Cardiac fibroblast (primary cell): ENCODE data around the gene EHD4.

Source experiments
- DNase-seq, 2 donors: peaks; one replicate each; pipeline versions ENCODE4 v3.0.0 to v3.0.0-alpha.2; 2010; ENCODE audit warnings: low read depth in 2 of 2
- H3K4me3 ChIP-seq, 2 donors: replicated peaks in 1 of 2; 1 replicate in 1 of 2; 2 replicates in 1 of 2; pipeline ENCODE4 v1.5.1; 2011; ENCODE audit warnings: low read depth in 2 of 2, low read length in 2 of 2, mild to moderate bottlenecking in 2 of 2, moderate library complexity in 1 of 2
- TF ChIP-seq, protein P1 (sequence below): IDR thresholded peaks from one replicate; pipeline ENCODE4 v1.5.1; 2011; ENCODE audit warnings: low read depth, mild to moderate bottlenecking, low read length, inconsistent platforms

Gene EHD4

DNA sequence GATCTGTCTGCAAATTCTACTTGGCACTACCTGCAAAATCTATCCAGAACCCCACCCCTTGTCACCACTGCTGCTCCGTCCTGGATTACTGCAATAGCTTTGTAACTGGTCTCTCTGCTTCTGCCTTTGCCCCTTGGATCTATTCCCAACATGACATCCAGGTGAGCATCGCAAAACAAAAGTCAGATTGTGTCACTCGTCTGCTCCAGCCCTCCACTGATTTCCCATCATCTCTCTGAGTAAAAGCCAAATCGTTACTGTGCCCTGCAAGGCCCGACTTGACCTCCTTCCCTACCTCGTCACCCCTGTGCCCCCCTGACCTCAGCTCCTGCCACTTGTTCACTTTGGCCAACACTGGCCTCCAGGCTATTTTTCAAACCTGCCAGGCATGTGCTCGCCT lies 87.9 kb downstream of the EHD4 start:
- TF ChIP-seq, protein P1, sequence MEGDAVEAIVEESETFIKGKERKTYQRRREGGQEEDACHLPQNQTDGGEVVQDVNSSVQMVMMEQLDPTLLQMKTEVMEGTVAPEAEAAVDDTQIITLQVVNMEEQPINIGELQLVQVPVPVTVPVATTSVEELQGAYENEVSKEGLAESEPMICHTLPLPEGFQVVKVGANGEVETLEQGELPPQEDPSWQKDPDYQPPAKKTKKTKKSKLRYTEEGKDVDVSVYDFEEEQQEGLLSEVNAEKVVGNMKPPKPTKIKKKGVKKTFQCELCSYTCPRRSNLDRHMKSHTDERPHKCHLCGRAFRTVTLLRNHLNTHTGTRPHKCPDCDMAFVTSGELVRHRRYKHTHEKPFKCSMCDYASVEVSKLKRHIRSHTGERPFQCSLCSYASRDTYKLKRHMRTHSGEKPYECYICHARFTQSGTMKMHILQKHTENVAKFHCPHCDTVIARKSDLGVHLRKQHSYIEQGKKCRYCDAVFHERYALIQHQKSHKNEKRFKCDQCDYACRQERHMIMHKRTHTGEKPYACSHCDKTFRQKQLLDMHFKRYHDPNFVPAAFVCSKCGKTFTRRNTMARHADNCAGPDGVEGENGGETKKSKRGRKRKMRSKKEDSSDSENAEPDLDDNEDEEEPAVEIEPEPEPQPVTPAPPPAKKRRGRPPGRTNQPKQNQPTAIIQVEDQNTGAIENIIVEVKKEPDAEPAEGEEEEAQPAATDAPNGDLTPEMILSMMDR, result no peak
- DNase-seq, result no peak
- no peak overlapping the region for H3K4me3 ChIP-seq

DNA sequence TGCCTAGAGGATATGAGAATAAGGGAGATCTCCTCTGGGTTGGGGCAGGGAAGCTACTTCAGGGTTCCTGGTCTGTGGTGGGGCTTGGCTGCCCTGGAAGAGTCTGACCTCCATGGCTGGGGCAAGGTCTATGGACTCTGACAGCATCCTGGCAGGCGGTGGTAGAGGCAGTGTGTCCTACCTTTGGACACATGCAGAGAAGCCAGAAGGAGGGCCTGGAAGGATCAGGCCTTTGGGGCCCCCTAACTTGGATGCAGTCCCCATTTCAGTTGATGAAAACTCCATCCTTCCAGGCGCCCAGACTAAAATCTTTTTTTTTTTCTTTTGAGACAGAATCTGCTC lies 88.9 kb downstream of the EHD4 start:
- H3K4me3 ChIP-seq, result no peak overlapping the region
- DNase-seq, result no peak
- TF ChIP-seq, protein P1, result no peak

GRCh38 chr15:41882689-41883483 lies 89.5 kb downstream of the EHD4 start:
- no peak for DNase-seq
- H3K4me3 ChIP-seq, result no peak overlapping the region
- TF ChIP-seq, protein P1, result no peak

DNA sequence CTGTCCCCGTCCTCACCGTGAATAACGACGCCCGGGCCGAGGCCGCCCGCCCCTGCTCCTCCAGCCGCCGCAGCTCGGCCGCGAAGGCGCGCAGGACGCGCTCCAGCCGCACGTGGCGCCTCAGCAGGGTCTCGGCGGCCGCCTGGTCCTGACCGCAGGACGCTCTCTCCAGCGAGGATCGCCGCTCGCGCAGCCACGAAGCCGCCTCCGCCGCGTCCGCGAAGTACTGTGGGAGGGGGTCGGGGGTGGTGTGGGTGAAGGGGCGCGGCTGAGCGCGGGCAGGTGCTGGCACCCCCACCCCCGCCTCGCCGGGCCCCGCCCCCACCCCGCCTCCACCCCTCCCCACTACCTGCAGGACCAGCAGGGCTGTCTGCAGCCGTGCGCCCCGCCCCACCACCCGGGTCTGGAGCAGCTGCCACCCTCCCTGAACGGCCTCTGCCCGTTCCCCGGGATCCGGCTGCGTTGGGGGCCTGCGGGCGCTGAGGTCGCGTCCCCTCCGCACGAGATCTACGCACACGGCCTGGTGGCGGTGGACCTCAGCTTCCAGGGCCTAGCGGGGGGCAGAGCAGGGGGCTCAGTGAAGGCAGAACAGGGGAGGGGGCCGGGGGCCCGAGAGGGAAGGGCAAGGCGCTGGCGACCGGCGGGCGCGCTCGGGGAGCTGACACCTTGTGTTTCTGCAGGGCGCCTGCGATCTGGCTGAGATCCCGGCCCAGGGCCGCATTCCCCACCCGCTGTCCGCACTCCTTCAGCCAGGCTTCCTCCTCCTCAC lies 90.3 kb downstream of the EHD4 start:
- H3K4me3 ChIP-seq, result peak overlapping the region in 1 of 2 donors; percentile 3
- DNase-seq, result peak in 1 of 2 donors; percentile 16
- TF ChIP-seq, protein P1, result no peak

- no peak overlapping the region for H3K4me3 ChIP-seq
- DNase-seq, result no peak
- TF ChIP-seq, protein P1, result no peak
Measured at GRCh38 chr15:41881550-41881919, 90.8 kb downstream of the EHD4 start.

DNA sequence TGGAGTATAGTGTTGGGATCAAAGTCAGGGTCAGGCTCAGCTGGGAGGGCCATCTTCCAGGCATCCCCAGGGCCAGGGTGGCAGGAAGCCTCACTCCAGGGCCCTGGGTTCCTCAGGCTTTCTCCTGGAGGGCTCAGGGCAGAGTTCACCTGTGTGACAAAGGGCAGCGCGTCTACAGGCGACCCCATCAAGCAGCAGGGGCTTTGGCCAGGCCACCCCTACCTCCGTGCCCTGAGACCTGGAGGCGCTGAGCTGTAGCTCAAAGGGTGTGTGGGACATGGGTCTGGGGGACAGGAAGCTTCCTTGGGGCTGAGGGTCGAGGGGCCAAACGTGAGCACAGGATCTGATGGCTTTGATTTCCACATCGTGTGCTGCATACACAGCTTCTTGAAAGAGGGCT lies 91.3 kb downstream of the EHD4 start:
- no peak for DNase-seq
- TF ChIP-seq, protein P1, result no peak
- no peak overlapping the region for H3K4me3 ChIP-seq
